OCI-LY3 (cell line): ENCODE measurements around the gene STAT5B.

Experiments used
- EZH2phosphoT487 ChIP-seq: fragments of 200-600 bp; shearing (Covaris generic); IDR thresholded peaks from 2 replicates; pipeline ENCODE4 v1.6.1; 2018; ENCODE audit warnings: antibody characterized with exemption, mixed run types, low read depth
- TF ChIP-seq, protein P1 (sequence below): fragments of 200-600, 300-600 bp; sonication (generic); IDR thresholded peaks from 2 replicates; pipeline ENCODE4 v1.5.1; 2014; ENCODE audit warnings: antibody characterized with exemption, low read length, low read depth

DNA sequence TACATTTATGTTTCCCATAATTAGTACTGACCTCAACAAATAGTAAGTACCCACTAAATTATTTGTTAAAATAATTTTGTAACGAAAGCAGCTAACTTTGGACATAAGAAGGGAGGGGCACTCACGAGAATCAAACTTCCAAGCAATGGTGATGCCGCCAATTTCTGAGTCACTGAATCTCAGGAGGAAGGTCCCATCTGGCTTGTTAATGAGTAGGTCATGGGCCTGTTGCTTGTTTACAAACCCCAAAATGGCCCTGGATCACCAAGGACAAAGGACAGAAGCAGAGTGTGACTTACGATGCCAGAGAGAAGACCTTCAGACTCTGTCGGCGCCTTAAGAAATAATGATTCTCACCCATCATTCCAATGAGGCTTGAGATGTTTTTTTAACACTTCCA lies 66.1 kb downstream of the STAT5B start:
- TF ChIP-seq, protein P1, sequence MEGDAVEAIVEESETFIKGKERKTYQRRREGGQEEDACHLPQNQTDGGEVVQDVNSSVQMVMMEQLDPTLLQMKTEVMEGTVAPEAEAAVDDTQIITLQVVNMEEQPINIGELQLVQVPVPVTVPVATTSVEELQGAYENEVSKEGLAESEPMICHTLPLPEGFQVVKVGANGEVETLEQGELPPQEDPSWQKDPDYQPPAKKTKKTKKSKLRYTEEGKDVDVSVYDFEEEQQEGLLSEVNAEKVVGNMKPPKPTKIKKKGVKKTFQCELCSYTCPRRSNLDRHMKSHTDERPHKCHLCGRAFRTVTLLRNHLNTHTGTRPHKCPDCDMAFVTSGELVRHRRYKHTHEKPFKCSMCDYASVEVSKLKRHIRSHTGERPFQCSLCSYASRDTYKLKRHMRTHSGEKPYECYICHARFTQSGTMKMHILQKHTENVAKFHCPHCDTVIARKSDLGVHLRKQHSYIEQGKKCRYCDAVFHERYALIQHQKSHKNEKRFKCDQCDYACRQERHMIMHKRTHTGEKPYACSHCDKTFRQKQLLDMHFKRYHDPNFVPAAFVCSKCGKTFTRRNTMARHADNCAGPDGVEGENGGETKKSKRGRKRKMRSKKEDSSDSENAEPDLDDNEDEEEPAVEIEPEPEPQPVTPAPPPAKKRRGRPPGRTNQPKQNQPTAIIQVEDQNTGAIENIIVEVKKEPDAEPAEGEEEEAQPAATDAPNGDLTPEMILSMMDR = no peak
- no peak for TF ChIP-seq EZH2phosphoT487
